Measurements from ENCODE around the gene ERAP2. TPM values are rescaled to one million over a fixed set of nuclear protein-coding genes. Genes with fewer than 3 reads are reported as not detected.
A peak's percentile ranks its signal among the peaks of the same experiment; 100 is the strongest.

The ERAP2 gene
- total RNA-seq, 1 donor from 2014 or later = not detected

DNA sequence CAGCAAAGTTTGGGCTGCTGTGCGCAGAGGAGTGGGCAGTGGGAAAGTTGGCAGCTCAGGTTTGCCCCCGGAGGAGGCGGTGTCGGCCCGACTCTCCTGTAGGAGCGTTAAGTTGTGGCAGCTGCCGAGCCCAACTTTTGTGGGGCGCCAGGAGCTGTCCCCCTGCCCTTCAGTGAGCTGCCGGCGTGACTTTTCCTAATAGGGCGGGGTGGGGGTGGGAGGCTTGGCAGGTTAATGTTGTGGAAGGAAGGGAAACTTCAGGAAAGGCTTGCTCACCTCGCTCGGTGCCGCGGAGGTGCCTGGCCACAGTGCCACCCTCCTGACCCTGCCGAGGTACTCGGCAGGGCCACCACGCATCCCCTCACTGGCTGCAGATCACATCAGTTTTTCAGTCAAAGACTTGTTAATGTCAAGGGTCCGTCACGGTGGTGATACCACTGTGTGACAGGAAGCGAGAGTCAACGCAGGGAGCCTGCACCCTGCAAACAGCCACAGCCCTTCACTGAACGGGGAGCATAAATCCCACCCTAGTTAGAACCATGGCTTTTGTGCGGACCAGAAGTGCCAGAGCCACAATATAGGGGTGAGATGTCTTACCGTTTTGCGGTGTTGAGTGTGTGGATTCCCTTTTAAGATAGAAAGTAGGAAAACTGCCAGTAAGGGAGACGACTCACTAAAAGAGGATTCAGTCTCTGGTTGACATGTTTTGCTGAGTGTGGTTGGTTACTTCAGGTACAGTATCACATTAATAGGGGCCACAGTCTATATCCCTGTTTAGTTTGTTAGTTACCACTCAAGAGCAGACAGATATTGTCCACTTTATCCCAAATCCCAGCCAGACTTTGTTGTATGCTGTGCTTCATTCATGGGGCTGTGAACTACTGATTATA lies 60.4 kb downstream of the ERAP2 start:
- Mint-ChIP-seq H3K4me3 (ENCODE audit: unreplicated experiment) (peak overlapping the region; percentile 88), H3K4me1 (ENCODE audit: low read depth, unreplicated experiment) (peaks cover 24% of the 10 kb centered on the region), H3K36me3 (ENCODE audit: unreplicated experiment) (no peaks in the 10 kb centered on the region), H3K27me3 (ENCODE audit: unreplicated experiment) (peaks cover 13% of the 10 kb centered on the region), H3K9me3 (ENCODE audit: unreplicated experiment) (peaks cover 10% of the 10 kb centered on the region), H3K27ac (ENCODE audit: unreplicated experiment) (peak overlapping the region; percentile 46)
- TF ChIP-seq, protein P1, sequence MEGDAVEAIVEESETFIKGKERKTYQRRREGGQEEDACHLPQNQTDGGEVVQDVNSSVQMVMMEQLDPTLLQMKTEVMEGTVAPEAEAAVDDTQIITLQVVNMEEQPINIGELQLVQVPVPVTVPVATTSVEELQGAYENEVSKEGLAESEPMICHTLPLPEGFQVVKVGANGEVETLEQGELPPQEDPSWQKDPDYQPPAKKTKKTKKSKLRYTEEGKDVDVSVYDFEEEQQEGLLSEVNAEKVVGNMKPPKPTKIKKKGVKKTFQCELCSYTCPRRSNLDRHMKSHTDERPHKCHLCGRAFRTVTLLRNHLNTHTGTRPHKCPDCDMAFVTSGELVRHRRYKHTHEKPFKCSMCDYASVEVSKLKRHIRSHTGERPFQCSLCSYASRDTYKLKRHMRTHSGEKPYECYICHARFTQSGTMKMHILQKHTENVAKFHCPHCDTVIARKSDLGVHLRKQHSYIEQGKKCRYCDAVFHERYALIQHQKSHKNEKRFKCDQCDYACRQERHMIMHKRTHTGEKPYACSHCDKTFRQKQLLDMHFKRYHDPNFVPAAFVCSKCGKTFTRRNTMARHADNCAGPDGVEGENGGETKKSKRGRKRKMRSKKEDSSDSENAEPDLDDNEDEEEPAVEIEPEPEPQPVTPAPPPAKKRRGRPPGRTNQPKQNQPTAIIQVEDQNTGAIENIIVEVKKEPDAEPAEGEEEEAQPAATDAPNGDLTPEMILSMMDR (IDR thresholded peaks at IDR 0.05; ENCODE audit: partially characterized antibody, unreplicated experiment) = no peak
- DNase-seq = peak; percentile 31

DNA sequence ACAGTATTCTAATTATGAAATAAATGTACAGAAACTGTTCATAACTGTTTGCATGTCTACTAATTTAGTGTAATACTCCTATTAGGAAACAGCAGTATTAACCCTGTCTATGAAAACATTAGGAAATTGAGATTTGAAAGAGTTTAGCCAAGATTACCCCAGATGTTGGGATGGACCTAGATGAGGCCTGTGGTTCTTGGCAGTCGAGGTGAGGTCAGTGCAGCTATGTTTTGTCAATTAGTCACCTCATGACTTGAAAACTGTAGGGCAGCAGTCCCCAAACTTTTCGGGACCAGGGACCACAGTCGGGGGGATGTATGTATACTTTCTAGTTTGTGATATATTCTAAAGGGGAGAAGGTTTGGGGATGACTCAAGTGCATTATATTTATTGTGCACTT lies 64.3 kb downstream of the ERAP2 start:
- H3K4me1 Mint-ChIP-seq (ENCODE audit: low read depth, unreplicated experiment) = peaks cover 4% of the 10 kb centered on the region
- H3K36me3 Mint-ChIP-seq (ENCODE audit: unreplicated experiment) = no peaks in the 10 kb centered on the region
- H3K4me3 Mint-ChIP-seq (ENCODE audit: unreplicated experiment) = no peak overlapping the region
- TF ChIP-seq, protein P1 (IDR thresholded peaks at IDR 0.05; ENCODE audit: partially characterized antibody, unreplicated experiment) = no peak
- H3K9me3 Mint-ChIP-seq (ENCODE audit: unreplicated experiment) = peaks cover 2% of the 10 kb centered on the region
- peaks cover under 1% of the 10 kb centered on the region for H3K27me3 Mint-ChIP-seq (ENCODE audit: unreplicated experiment)
- no peak for DNase-seq
- no peak overlapping the region for H3K27ac Mint-ChIP-seq (ENCODE audit: unreplicated experiment)

DNA sequence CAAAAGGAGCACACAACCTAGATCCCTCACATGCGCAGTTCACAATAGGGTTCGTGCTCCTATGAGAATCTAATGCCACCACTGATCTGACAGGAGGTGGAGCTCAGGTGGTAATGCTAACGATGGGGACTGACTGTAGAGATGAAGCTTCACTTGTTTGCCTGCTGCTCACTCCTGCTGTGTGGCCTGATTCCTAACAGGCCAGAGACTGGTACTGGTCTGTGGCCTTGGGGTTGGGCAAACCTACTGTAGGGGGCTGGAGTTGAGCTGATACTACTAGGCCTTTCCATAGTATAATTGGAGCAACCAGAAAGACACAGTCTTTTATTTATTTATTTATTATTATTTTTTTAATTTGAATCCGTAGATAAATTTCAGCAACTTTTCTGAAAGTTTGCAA lies 64.8 kb downstream of the ERAP2 start:
- Mint-ChIP-seq H3K9me3 (ENCODE audit: unreplicated experiment) (peaks cover 2% of the 10 kb centered on the region), H3K4me3 (ENCODE audit: unreplicated experiment) (no peak overlapping the region), H3K36me3 (ENCODE audit: unreplicated experiment) (no peaks in the 10 kb centered on the region), H3K27ac (ENCODE audit: unreplicated experiment) (no peak overlapping the region), H3K4me1 (ENCODE audit: low read depth, unreplicated experiment) (peaks cover 4% of the 10 kb centered on the region), H3K27me3 (ENCODE audit: unreplicated experiment) (no peaks in the 10 kb centered on the region)
- TF ChIP-seq, protein P1 (IDR thresholded peaks at IDR 0.05; ENCODE audit: partially characterized antibody, unreplicated experiment) = no peak
- DNase-seq = no peak

GRCh38 chr5:96942078-96942477 lies 65.8 kb downstream of the ERAP2 start:
- Mint-ChIP-seq H3K27ac (ENCODE audit: unreplicated experiment) (no peak overlapping the region), H3K27me3 (ENCODE audit: unreplicated experiment) (no peaks in the 10 kb centered on the region), H3K4me1 (ENCODE audit: low read depth, unreplicated experiment) (peaks cover 4% of the 10 kb centered on the region), H3K9me3 (ENCODE audit: unreplicated experiment) (peaks cover 2% of the 10 kb centered on the region), H3K36me3 (ENCODE audit: unreplicated experiment) (no peaks in the 10 kb centered on the region), H3K4me3 (ENCODE audit: unreplicated experiment) (no peak overlapping the region)
- TF ChIP-seq, protein P1 (IDR thresholded peaks at IDR 0.05; ENCODE audit: partially characterized antibody, unreplicated experiment) = no peak
- no peak for DNase-seq

DNA sequence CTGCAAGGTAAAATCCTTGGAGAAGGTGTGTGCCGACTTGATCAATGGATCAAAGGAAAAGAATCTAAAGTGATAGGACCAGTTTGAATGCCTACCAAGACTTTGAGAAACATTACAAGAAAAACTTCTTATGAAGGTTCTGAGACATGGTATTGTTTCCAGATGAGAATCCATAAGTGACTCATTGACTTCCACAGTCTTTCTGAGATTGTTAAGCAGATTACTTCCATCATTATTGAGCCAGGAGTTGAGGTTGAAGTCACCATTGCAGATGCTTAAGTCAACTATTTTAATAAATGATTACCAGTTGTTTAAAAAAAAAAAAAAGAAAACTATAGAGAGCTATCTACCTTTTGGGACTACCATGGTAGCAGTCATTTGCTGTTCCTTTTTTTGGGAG lies 66.6 kb downstream of the ERAP2 start:
- no peaks in the 10 kb centered on the region for H3K27me3 Mint-ChIP-seq (ENCODE audit: unreplicated experiment)
- no peaks in the 10 kb centered on the region for H3K36me3 Mint-ChIP-seq (ENCODE audit: unreplicated experiment)
- H3K4me3 Mint-ChIP-seq (ENCODE audit: unreplicated experiment) = no peak overlapping the region
- DNase-seq = no peak
- peaks cover 2% of the 10 kb centered on the region for H3K4me1 Mint-ChIP-seq (ENCODE audit: low read depth, unreplicated experiment)
- H3K27ac Mint-ChIP-seq (ENCODE audit: unreplicated experiment) = no peak overlapping the region
- TF ChIP-seq, protein P1 (IDR thresholded peaks at IDR 0.05; ENCODE audit: partially characterized antibody, unreplicated experiment) = no peak
- H3K9me3 Mint-ChIP-seq (ENCODE audit: unreplicated experiment) = no peaks in the 10 kb centered on the region

Measured in glutamatergic neuron (in vitro differentiated cells).